OCI-LY3 (cell line): ENCODE data around the gene HIVEP2.

ENCODE experiments used
- H2AFZ ChIP-seq: fragments of 200-600, 300-600 bp; shearing (Covaris generic); 2 replicates; pipeline ENCODE4 v1.6.0; 2014; ENCODE audit warnings: antibody characterized with exemption, low read depth, low read length
- H3K27ac ChIP-seq: fragments of 200-600, 300-600 bp; sonication (generic); 2 replicates; pipeline ENCODE4 v1.5.1; 2014; ENCODE audit warnings: mild to moderate bottlenecking, low read length, moderate library complexity, mixed read lengths
- H3K27me3 ChIP-seq: fragments of 200-600, 300-600 bp; sonication (generic); 2 replicates; pipeline ENCODE4 v1.6.1; 2014; ENCODE audit warnings: low read depth, low read length, mixed read lengths
- H3K36me3 ChIP-seq: fragments of 200-600, 300-600 bp; sonication (generic); replicated peaks from 2 replicates; pipeline ENCODE3; 2014; ENCODE audit warnings: low read depth, low read length, mixed read lengths
- H3K4me1 ChIP-seq: fragments of 300-600, 200-600 bp; sonication (generic); 2 replicates; pipeline ENCODE4 v1.6.1; 2014; ENCODE audit warnings: low read length, mixed read lengths
- H3K4me2 ChIP-seq: fragments of 200-600, 300-600 bp; sonication (generic); 2 replicates; pipeline ENCODE4 v1.6.1; 2014; ENCODE audit warnings: low read length, mixed read lengths
- H3K4me3 ChIP-seq: fragments of 300-600, 200-600 bp; sonication (generic); 2 replicates; pipeline ENCODE4 v1.5.1; 2014; ENCODE audit warnings: antibody characterized with exemption, mild to moderate bottlenecking, low read length, moderate library complexity
- H3K79me2 ChIP-seq: fragments of 300-600, 200-600 bp; shearing (Covaris generic); 2 replicates; pipeline ENCODE4 v1.6.1; 2014; ENCODE audit warnings: mild to moderate bottlenecking, low read length, mixed read lengths
- H3K9ac ChIP-seq: fragments of 300-600, 200-600 bp; shearing (Covaris generic); 2 replicates; pipeline ENCODE4 v1.6.0; 2014; ENCODE audit warnings: mild to moderate bottlenecking, low read length, moderate library complexity
- H3K9me3 ChIP-seq: fragments of 200-600, 300-600 bp; shearing (Covaris generic); 2 replicates; pipeline ENCODE4 v1.6.1; 2014; ENCODE audit warnings: low read length, mixed read lengths; ENCODE audit not compliant: insufficient read depth
- H4K20me1 ChIP-seq: fragments of 200-600, 300-600 bp; sonication (generic); 2 replicates; pipeline ENCODE4 v1.6.1; 2016; ENCODE audit warnings: low read length, mixed read lengths; ENCODE audit not compliant: insufficient read depth
- EZH2phosphoT487 ChIP-seq: fragments of 200-600 bp; shearing (Covaris generic); IDR thresholded peaks from 2 replicates; pipeline ENCODE4 v1.6.1; 2018; ENCODE audit warnings: antibody characterized with exemption, mixed run types, low read depth
- TF ChIP-seq, protein P1 (sequence below): fragments of 200-600, 300-600 bp; sonication (generic); IDR thresholded peaks from 2 replicates; pipeline ENCODE4 v1.5.1; 2014; ENCODE audit warnings: antibody characterized with exemption, low read length, low read depth

HIVEP2 gene

GRCh38 chr6:142728364-142728763 lies 216.6 kb downstream of the HIVEP2 start:
- Histone ChIP-seq H3K27ac (no peak overlapping the region), H4K20me1 (no peaks in the 10 kb centered on the region), H3K79me2 (no peaks in the 10 kb centered on the region), H3K36me3 (no peaks in the 10 kb centered on the region), H2AFZ (no peak overlapping the region), H3K9me3 (no peaks in the 10 kb centered on the region), H3K9ac (no peak overlapping the region), H3K4me1 (no peaks in the 10 kb centered on the region), H3K27me3 (peaks cover 4% of the 10 kb centered on the region; the same call in 1 of the 2 replicates), H3K4me2 (no peak overlapping the region), H3K4me3 (no peak overlapping the region)
- TF ChIP-seq EZH2phosphoT487: no peak
- TF ChIP-seq, protein P1, sequence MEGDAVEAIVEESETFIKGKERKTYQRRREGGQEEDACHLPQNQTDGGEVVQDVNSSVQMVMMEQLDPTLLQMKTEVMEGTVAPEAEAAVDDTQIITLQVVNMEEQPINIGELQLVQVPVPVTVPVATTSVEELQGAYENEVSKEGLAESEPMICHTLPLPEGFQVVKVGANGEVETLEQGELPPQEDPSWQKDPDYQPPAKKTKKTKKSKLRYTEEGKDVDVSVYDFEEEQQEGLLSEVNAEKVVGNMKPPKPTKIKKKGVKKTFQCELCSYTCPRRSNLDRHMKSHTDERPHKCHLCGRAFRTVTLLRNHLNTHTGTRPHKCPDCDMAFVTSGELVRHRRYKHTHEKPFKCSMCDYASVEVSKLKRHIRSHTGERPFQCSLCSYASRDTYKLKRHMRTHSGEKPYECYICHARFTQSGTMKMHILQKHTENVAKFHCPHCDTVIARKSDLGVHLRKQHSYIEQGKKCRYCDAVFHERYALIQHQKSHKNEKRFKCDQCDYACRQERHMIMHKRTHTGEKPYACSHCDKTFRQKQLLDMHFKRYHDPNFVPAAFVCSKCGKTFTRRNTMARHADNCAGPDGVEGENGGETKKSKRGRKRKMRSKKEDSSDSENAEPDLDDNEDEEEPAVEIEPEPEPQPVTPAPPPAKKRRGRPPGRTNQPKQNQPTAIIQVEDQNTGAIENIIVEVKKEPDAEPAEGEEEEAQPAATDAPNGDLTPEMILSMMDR: no peak

GRCh38 chr6:142726616-142727015 lies 218.4 kb downstream of the HIVEP2 start:
- Histone ChIP-seq H3K4me1 (no peaks in the 10 kb centered on the region), H3K27me3 (peaks cover 4% of the 10 kb centered on the region; the same call in 1 of the 2 replicates), H3K27ac (no peak overlapping the region), H3K79me2 (no peaks in the 10 kb centered on the region), H3K9me3 (no peaks in the 10 kb centered on the region), H3K36me3 (no peaks in the 10 kb centered on the region), H4K20me1 (no peaks in the 10 kb centered on the region), H3K9ac (no peak overlapping the region), H3K4me2 (no peak overlapping the region), H2AFZ (no peak overlapping the region), H3K4me3 (no peak overlapping the region)
- TF ChIP-seq EZH2phosphoT487: no peak
- TF ChIP-seq, protein P1: no peak

DNA sequence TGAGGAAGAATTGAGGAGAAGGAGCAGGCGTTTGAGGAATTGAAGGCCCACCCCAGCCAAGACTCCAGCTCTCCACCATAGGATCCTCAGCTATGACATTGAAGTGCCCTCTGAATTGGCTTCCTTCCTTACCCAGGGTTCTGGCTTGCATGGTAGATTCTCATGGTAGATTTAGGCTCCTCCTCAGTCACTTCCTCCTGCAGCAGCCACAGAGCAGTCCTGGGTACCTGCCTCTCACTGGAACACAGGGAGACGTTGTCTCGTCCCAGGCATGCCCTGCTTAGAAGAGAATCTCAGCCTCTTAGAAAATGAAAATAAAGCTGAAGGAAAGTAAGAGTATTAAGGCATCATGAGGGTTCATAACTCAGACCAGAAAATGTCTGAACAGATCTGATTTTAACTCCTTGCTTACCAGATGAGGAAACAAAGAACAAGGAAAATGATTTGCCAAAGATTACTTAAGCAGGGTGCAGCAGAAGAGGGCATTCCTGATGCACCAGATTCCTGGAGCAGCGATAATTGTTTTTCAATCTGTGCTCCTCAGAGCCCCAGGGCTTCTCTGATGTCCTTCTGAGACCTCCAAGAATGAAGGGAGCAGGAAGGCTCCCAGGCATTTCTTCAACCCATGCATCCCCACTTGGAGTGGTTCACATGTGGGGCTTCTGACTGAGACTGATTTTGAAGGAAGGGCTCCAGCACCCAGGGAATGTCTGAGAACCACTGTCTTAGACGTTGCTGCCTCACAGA lies 219.8 kb downstream of the HIVEP2 start:
- H3K9ac ChIP-seq: no peak overlapping the region
- H3K27me3 ChIP-seq: peaks cover 4% of the 10 kb centered on the region; the same call in 1 of the 2 replicates
- TF ChIP-seq EZH2phosphoT487: no peak
- TF ChIP-seq, protein P1: no peak
- no peak overlapping the region for H3K27ac ChIP-seq
- H3K4me2 ChIP-seq: no peak overlapping the region
- H3K36me3 ChIP-seq: no peaks in the 10 kb centered on the region
- no peaks in the 10 kb centered on the region for H3K79me2 ChIP-seq
- no peak overlapping the region for H2AFZ ChIP-seq
- no peaks in the 10 kb centered on the region for H3K4me1 ChIP-seq
- H3K4me3 ChIP-seq: no peak overlapping the region
- no peaks in the 10 kb centered on the region for H3K9me3 ChIP-seq
- H4K20me1 ChIP-seq: no peaks in the 10 kb centered on the region

- H3K79me2 ChIP-seq: no peaks in the 10 kb centered on the region
- no peak for TF ChIP-seq EZH2phosphoT487
- TF ChIP-seq, protein P1: no peak
- no peaks in the 10 kb centered on the region for H3K9me3 ChIP-seq
- no peaks in the 10 kb centered on the region for H4K20me1 ChIP-seq
- H3K4me3 ChIP-seq: no peak overlapping the region
- no peak overlapping the region for H3K27ac ChIP-seq
- H2AFZ ChIP-seq: no peak overlapping the region
- H3K36me3 ChIP-seq: no peaks in the 10 kb centered on the region
- no peak overlapping the region for H3K9ac ChIP-seq
- H3K4me2 ChIP-seq: no peak overlapping the region
- H3K4me1 ChIP-seq: no peaks in the 10 kb centered on the region
- no peaks in the 10 kb centered on the region for H3K27me3 ChIP-seq
Observed at GRCh38 chr6:142722841-142723240, 222.1 kb downstream of the HIVEP2 start.
